ENCODE results near the gene MCCD1. TPM values are rescaled to one million over a fixed set of nuclear protein-coding genes. Genes with fewer than 3 reads are reported as not detected.
"Not testable (repeated sequence)": the region's sequence is repeated elsewhere in the genome, so short reads cannot be mapped to it uniquely, and the experiment has no call there.

The MCCD1 gene
- total RNA-seq, 1 donor = not detected

GRCh38 chr6:31546339-31546957 lies 17.7 kb downstream of the MCCD1 start, which contains the start of gene ATP6V1G2:
Gene ATP6V1G2 (minus strand): TSS chr6:31546608. CDS start chr6:31546559, 49 bp downstream.
- peak within 1 kb of the TSS; percentile 71 for H3K4me3 ChIP-seq (ENCODE audit: low read depth, low read length)
- TF ChIP-seq, protein P1, sequence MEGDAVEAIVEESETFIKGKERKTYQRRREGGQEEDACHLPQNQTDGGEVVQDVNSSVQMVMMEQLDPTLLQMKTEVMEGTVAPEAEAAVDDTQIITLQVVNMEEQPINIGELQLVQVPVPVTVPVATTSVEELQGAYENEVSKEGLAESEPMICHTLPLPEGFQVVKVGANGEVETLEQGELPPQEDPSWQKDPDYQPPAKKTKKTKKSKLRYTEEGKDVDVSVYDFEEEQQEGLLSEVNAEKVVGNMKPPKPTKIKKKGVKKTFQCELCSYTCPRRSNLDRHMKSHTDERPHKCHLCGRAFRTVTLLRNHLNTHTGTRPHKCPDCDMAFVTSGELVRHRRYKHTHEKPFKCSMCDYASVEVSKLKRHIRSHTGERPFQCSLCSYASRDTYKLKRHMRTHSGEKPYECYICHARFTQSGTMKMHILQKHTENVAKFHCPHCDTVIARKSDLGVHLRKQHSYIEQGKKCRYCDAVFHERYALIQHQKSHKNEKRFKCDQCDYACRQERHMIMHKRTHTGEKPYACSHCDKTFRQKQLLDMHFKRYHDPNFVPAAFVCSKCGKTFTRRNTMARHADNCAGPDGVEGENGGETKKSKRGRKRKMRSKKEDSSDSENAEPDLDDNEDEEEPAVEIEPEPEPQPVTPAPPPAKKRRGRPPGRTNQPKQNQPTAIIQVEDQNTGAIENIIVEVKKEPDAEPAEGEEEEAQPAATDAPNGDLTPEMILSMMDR (IDR thresholded peaks at IDR 0.05; ENCODE audit: insufficient read depth, low read length) = peak; percentile 99
- DNase-seq (ENCODE audit: low read depth) = peak; percentile 93

DNA sequence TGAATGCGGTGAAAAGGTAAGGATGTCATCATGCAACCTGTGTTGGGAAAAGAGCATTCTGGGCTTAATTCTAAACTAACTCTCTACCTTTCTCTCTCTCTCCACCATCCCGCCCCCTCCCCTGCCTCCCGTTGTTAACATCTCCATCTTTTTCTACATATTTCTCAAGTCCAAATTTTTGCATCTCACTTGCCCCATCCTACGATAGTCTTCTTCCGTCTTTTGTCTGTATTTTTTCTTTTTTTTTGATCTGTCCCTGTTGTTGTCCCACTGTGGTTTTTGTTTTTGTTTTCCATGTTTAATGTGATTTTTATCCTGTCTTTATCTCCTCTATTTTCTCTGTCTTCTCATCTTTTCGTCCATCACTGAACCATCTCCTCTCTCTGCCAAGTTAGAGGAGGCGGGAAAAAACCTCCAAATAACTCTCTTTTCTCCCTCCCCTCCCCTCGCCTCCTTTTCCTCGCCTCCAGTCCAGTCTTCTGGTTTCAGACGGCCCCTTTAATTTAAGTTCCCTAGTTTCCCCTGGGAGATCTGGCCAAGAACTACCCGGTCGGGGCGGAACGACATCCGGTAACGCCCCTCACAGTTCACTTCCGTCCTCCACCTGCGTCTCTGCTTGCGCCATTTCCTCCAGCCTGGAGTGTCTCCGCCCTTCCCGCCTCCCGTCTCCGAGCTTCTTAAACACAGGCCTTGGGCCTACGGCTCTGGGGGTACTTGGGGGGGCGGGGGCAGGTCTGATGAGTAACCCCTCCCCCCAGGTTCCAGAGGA lies 18.4 kb downstream of the MCCD1 start, which contains the start of gene NFKBIL1:
NFKBIL1 (plus strand) TSS at position 651 of the 769 bp plus-strand sequence; CDS start at position 738, 87 bp downstream.
- peak within 1 kb of the TSS; percentile 71 for H3K4me3 ChIP-seq (ENCODE audit: low read depth, low read length)
- peak; percentile 99 for DNase-seq (ENCODE audit: low read depth)
- TF ChIP-seq, protein P1 (IDR thresholded peaks at IDR 0.05; ENCODE audit: insufficient read depth, low read length) = no peak

- peak; percentile 25 for DNase-seq (ENCODE audit: low read depth)
- H3K4me3 ChIP-seq (ENCODE audit: low read depth, low read length) = peak overlapping the region; percentile 71
- TF ChIP-seq, protein P1 (IDR thresholded peaks at IDR 0.05; ENCODE audit: insufficient read depth, low read length) = no peak
These were observed 19.2 kb downstream of the MCCD1 start for GRCh38 chr6:31547727-31548543.

DNA sequence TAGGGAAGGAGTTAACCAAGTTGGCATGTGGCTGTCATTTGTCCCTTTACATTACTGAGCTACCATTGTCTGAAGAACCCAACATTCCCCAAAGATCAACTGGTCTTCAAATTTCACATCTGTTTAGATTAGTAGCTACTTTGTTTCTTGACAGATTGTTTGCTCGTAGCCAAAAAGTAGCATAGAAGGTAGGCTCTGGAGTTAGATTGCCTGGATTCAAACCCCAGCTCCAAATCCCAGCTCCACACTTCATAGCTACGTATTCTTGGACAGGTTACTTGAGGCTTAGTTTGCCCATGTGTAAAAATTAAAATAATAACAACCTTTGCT lies 19.7 kb downstream of the MCCD1 start:
- TF ChIP-seq, protein P1 (IDR thresholded peaks at IDR 0.05; ENCODE audit: insufficient read depth, low read length) = no peak
- H3K4me3 ChIP-seq (ENCODE audit: low read depth, low read length) = peak overlapping the region; percentile 71

DNA sequence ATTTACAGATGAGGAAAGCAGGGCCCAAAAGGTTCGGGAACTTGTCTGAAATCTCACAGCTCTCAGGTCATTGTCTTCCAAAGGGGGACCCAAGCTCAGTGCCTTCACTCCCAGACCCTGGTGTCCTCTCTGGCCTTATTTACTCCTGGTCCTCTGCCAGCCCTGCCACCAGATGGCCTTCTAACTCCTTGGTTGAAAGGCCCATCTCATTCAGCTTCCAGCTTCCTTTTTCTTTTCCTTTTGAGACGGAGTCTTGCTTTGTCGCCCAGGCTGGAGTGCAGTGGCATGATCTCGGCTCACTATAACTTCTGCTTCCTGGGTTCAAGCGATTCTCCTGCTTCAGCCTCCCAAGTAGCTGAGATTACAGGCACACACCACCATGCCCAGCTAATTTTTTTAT lies 22.6 kb downstream of the MCCD1 start:
- peak; percentile 32 for DNase-seq (ENCODE audit: low read depth)
- H3K4me3 ChIP-seq (ENCODE audit: low read depth, low read length) = not testable (repeated sequence)

More for the DNA sequence above, 19.7 kb downstream of the MCCD1 start:
- DNase-seq (ENCODE audit: low read depth) = no peak

- no peak for DNase-seq (ENCODE audit: low read depth)
- TF ChIP-seq, protein P1 (IDR thresholded peaks at IDR 0.05; ENCODE audit: insufficient read depth, low read length) = no peak
- no peak overlapping the region for H3K4me3 ChIP-seq (ENCODE audit: low read depth, low read length)
These were observed 27.5 kb downstream of the MCCD1 start for GRCh38 chr6:31556307-31556706.
